ENCODE data around the gene ESRRA.

Gene ESRRA

DNA sequence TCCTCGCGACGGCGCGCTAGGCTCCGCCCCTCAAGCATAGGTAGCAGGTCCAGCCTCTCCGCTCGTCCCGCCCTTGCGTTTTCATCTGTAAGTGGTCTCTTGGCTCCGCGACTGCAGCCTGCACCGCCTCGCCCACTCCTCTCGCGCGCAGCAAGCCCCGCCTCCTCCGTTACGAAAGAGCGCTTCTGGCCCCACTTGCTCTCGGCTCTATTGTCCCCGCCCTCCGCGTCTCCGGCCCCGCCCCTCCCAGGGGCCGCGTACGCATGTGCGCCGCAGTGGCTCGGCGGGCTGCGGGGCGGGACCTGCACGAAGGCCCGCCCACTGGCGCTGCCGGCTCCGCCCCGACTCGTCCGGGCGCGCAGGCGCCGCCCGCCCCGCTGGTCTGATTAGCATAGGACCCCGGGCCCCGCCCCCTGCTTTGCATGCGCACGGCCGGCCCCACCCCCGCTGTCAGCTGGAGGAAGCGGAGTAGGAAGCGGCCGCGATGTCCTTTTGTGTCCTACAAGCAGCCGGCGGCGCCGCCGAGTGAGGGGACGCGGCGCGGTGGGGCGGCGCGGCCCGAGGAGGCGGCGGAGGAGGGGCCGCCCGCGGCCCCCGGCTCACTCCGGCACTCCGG, at the start of gene ESRRA:
TSS of gene ESRRA (plus strand) at position 450 of the 616 bp plus-strand sequence. CDS start 1,656 bp downstream, outside the sequence.
- peak; percentile 99 for DNase-seq (ENCODE audit: low read depth in 3 of 3, low spot score in 1 of 3)

DNA sequence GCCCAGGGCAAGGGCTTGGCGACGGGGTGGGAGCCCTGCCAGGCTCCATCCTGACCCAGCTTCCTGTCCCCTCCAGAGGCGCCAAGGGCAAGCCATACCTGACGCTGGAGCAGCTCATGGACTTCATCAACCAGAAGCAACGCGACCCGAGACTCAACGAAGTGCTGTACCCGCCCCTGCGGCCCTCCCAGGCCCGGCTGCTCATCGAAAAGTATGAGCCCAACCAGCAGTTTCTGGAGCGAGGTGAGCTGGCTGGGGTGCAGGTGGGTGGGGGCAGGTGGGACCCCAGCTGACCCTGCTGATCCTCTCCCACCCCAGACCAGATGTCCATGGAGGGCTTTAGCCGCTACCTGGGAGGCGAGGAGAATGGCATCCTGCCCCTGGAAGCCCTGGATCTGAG, 49.0 kb upstream of the ESRRA start:
- no peak for DNase-seq (ENCODE audit: low read depth in 3 of 3, low spot score in 1 of 3)

DNA sequence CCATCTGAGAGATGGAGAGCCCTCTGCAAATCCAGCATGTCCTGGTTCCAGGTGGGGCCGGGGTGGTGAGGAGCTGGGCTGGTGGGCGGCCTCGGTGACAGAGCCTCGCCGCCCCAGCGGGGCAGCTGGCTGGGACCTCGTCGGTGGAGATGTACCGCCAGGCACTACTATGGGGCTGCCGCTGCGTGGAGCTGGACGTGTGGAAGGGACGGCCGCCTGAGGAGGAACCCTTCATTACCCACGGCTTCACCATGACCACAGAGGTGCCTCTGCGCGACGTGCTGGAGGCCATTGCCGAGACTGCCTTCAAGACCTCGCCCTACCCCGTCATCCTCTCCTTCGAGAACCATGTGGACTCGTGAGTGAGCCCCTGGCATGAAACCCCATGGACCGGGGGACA, 47.0 kb upstream of the ESRRA start:
- DNase-seq (ENCODE audit: low read depth in 3 of 3, low spot score in 1 of 3) = no peak

DNA sequence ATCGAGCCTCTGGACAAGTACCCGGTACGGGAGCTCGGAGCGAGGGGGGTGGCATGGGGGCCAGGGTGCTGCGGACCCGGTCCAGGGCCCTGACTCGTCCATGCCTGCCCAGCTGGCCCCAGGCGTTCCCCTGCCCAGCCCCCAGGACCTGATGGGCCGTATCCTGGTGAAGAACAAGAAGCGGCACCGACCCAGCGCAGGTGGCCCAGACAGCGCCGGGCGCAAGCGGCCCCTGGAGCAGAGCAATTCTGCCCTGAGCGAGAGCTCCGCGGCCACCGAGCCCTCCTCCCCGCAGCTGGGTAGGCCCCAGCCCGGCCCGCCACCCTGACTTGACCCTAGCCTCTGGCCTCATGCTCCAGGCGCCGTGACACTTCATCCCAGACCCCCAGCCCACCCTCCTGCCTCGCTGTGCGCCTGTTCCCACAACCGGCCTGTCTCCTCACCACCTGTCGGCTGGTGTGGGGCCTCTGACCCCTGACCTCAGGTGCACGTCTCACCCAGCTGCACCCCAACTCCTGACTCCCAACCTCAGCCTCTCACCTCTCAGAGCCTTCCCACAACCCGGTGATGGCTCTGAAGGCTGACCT, 46.3 kb upstream of the ESRRA start:
- no peak for DNase-seq (ENCODE audit: low read depth in 3 of 3, low spot score in 1 of 3)

DNA sequence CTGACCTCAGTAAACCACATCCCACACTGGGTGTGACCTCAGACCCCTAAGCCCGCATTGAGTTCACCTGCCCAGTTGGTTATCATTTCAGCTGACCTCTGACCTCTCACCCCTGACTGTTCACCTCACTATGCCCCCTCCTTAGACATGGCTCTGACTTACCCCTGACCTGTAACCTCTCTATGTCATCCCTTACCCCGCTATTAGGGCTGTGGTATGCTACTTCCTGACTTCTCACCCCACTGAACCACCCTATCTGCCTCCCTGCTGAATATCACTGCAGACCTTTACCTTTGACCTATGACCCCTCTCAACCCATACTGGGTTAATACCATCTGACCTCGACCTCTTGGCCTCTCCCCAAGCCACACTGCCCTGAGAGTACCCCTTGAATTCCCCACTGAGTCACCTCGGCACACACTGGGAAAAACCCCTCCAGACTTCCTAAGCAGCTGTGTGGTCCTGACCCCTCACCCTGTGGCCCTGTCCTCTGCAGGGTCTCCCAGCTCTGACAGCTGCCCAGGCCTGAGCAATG, 45.7 kb upstream of the ESRRA start:
- DNase-seq (ENCODE audit: low read depth in 3 of 3, low spot score in 1 of 3) = no peak

DNA sequence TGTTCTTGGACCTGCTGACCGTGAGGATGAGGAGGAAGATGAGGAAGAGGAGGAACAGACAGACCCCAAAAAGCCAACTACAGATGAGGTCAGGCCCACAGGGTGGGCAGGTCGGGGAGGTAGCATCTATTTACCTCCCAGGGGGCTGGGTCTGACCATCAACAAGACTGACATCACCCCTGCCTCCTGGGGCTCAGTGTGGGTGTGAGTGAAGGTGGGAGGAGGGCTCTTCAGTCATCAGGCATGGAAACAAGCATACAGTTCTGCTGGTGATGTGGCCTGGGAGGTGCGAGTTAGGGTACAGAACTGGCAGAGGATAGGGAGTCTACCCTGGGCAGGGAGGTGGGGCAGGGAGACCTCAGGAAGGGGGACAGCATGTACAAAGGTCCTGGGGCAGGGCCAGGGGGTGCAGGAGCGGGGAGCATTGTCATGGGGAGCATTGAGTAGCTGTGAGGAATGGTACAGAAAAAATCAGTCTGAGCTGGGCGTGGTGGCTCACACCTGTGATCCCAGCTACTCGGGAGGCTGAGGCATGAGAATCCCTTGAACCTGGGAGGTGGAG, 45.1 kb upstream of the ESRRA start:
- no peak for DNase-seq (ENCODE audit: low read depth in 3 of 3, low spot score in 1 of 3)

DNA sequence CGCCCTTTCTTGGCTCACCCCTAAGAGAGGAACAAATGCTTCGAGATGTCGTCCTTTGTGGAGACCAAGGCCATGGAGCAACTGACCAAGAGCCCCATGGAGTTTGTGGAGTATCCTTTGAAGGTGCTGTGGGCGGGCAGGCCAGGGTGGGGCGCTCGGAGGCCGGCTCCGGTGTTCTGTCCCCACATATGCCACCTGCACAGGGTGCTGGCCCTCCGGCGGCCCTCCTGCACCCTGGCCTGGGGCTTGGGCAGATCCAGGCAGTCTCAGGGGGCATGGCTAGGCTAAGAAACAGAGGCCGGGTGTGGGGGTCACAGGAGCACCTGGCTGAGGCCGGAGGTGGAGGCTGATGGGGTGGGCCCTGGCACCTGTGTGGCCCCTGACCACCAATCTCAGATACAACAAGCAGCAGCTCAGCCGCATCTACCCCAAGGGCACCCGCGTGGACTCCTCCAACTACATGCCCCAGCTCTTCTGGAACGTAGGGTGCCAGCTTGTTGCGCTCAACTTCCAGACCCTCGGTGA, 43.7 kb upstream of the ESRRA start:
- no peak for DNase-seq (ENCODE audit: low read depth in 3 of 3, low spot score in 1 of 3)

DNA sequence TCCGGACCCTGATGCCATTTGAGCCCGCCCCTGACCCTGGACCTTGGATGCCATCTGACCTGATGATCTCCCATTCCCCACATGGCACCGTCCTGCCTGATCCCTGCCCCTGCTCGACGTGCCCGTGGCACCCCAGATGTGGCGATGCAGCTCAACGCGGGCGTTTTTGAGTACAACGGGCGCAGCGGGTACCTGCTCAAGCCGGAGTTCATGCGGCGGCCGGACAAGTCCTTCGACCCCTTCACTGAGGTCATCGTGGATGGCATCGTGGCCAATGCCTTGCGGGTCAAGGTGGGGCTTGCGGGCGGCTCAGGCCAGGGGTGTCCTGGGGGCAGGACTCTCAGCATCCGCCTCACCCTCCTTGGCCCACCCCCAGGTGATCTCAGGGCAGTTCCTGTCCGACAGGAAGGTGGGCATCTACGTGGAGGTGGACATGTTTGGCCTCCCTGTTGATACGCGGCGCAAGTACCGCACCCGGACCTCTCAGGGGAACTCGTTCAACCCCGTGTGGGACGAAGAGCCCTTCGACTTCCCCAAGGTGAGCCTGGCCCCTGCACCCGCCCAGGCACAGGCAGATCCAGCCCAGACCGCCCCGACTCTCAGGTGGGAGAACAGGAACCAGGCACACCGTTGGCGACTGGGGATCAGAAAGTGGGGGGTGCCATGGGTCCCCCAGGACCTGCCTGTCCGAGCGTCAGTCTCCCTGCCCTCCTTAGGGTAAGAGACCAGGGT, 42.9 kb upstream of the ESRRA start:
- DNase-seq (ENCODE audit: low read depth in 3 of 3, low spot score in 1 of 3) = no peak

DNA sequence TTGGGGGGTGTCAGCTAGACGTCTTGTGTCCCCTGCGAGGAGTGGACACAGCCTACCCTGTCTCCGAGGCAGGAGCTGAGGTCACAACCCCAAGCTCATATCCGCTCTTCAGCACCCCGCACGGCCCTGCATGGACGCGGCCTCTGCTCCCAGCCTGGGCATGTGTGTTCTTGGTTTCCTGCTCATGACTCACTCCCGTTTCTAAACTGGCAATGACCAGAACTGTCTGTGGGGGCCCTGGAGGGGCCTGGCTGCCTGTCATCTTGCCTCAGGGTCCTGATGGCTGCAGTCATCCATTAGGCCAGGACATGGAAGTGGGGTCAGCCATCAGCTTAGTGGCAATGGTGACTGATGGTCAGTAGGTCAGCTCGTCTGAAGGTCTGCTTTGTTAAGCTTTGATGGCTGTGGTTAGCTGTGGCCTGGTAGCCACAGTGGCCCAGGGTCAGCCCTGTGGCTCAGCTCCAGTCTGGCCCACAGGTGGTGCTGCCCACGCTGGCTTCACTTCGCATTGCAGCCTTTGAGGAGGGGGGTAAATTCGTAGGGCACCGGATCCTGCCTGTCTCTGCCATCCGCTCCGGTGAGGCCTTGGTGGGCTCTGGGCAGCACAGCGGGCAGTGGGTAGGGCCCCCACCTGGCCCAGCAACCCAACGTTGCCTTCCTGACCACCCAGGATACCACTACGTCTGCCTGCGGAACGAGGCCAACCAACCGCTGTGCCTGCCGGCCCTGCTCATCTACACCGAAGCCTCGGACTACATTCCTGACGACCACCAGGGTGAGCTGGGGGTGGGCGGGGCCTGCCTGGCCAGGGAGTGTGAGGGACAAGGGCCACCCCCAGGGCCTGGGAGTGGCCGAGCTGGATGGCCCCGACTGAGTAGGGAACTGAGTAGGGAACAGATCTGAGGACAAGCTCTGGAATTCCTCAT, 42.0 kb upstream of the ESRRA start:
- DNase-seq (ENCODE audit: low read depth in 3 of 3, low spot score in 1 of 3) = no peak

DNA sequence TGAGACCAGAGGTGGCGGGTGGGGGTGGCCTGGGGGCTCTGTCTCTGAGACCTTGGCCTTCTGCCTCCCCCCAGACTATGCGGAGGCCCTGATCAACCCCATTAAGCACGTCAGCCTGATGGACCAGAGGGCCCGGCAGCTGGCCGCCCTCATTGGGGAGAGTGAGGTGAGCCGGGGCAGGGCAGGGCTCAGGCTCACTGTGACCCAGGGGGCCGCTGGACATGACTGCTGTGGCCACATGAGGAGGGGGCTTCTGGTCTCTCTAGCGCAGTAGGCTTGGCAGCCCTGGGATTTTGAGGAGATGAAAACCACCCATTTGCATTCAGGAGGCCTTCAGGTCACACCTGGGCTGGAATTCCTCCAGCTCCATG, 41.4 kb upstream of the ESRRA start:
- DNase-seq (ENCODE audit: low read depth in 3 of 3, low spot score in 1 of 3) = no peak

DNA sequence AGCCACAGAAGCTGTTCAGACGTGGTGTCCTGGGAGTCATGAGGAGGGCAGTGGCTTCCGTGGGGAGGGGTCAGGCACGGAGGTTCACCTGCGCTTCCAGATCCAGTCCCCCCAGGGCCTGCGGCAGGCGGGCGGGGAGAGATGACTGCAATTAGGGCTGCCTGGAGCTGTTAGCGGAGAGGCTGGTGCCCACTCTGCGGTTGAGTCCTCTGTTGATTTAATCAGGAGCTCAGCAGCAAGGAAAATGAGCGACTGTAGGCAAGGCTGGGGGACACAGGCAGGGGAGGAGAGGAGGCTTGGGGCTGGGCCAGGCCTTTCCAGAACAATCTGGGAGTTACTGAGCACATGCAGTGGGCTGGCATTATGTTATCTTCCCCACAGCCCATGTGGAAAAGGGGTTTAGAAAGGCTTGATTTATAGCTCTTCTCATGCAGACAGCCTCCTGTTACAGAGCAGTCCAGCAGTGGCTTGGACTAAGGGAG, 40.9 kb upstream of the ESRRA start:
- DNase-seq (ENCODE audit: low read depth in 3 of 3, low spot score in 1 of 3) = no peak

DNA sequence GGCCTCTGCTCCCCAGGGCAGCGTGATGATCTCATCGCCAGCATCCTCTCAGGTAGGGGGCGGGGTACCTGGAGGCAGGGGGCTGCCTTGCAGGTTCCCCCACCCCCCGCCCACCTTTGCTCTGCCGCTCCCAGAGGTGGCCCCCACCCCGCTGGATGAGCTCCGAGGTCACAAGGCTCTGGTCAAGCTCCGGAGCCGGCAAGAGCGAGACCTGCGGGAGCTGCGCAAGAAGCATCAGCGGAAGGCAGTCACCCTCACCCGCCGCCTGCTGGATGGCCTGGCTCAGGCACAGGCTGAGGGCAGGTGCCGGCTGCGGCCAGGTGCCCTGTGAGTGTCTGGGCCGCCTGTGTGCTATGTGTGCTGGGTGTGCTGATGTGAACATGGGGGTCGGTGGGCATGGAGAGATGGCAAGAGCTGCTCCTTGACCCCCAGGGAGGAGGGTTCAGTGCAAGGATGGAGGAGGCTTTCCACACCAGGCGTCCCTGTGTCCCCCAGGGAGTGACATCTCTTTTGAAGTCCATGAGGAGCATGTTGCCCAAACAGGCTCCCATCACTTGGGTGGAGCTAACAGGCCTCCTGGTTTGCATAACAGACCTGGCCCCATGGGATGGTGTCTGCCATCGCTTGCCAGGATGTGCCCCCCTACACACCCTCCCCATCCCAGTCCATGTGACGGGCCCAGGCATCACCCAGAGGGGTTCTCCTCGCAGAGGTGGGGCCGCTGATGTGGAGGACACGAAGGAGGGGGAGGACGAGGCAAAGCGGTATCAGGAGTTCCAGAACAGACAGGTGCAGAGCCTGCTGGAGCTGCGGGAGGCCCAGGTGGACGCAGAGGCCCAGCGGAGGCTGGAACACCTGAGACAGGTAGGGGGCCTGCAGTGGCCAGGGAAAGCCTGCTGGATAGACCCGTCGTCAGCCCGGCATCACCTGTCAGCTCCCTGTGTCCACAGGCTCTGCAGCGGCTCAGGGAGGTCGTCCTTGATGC, 39.9 kb upstream of the ESRRA start:
- DNase-seq (ENCODE audit: low read depth in 3 of 3, low spot score in 1 of 3) = no peak

DNA sequence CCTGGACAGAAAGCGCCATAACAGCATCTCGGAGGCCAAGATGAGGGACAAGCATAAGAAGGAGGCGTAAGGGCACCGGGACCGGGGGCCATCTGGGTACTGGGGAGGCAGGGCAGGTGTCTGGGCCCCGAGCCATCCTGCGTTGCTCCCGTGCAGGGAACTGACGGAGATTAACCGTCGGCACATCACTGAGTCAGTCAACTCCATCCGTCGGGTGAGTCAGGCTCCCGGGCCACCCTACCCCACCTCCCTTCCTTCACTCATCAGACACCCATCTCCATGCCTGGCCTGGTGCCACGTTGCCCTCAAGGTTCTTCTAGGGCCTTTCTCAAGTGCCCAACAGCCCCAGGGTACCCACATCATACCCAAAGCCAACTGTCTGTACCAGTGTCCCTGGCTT, 39.0 kb upstream of the ESRRA start:
- DNase-seq (ENCODE audit: low read depth in 3 of 3, low spot score in 1 of 3) = no peak

DNA sequence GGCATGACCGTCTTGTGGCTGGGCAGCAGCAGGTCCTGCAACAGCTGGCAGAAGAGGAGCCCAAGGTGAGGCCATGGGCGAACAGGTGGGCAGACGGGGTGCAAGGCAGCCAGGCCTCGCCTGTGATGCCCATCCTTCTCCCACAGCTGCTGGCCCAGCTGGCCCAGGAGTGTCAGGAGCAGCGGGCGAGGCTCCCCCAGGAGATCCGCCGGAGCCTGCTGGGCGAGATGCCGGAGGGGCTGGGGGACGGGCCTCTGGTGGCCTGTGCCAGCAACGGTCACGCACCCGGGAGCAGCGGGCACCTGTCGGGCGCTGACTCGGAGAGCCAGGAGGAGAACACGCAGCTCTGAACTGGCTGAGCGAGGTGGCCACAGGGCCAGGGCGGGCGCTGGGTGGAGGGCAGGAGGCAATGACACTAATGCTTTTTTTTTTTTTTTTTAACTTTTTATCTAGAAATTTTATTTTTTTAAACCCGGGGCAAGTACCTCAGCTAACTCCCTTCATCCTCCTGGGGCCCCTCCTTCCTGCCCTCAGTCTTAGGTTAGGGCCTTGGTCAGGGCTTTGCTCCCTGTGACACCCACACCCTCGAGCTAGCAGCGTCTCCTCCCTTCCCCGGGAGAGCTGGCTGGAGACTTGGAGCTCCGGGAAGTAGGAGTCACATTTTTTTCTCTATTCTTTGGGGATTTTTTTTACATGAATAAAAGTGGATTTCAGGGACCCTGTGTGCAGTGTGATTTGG, 37.9 kb upstream of the ESRRA start:
- DNase-seq (ENCODE audit: low read depth in 3 of 3, low spot score in 1 of 3) = no peak

DNA sequence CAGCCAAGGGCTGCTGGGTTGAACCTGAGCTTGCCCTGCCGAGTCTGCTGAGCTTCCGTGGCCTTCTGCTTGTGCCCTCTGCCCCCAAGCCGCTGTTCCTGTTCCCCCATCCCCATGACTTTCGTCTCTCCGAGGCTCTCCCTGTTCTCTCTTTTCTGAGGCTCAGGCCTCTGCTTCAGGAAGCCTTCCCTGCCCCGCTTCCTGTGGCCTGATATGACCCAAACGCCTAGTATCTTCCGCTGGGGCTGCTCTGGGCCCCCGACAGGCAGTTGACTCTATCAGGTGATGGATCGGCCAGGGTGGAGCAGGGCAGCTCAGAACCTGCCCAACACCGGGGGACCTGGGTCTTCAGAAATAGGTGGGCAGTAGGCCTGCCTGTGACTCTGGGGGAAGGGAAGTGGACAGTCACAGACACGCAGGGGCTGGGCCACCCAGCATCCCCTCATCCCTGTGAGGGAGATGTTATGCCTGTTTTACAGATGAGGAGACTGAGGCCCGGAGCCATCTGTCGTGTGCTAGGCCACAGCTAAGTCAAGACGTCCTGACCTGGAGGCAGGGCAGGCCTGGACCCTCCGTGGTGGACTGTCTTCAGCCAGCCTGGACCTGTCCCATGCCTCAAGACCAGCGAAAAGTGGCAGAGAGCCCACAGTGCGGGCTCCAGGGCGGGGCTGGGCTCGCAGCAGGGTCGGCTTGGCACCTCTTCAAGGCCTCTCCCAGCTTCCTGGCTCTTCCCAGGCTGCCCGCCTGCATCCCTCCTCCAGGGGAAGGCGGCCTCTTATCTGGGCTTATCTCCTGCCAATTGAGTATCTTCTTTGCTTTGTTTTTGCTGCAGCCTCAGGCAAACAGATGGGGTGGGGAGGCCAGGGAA, 37.1 kb upstream of the ESRRA start:
- no peak for DNase-seq (ENCODE audit: low read depth in 3 of 3, low spot score in 1 of 3)

DNA sequence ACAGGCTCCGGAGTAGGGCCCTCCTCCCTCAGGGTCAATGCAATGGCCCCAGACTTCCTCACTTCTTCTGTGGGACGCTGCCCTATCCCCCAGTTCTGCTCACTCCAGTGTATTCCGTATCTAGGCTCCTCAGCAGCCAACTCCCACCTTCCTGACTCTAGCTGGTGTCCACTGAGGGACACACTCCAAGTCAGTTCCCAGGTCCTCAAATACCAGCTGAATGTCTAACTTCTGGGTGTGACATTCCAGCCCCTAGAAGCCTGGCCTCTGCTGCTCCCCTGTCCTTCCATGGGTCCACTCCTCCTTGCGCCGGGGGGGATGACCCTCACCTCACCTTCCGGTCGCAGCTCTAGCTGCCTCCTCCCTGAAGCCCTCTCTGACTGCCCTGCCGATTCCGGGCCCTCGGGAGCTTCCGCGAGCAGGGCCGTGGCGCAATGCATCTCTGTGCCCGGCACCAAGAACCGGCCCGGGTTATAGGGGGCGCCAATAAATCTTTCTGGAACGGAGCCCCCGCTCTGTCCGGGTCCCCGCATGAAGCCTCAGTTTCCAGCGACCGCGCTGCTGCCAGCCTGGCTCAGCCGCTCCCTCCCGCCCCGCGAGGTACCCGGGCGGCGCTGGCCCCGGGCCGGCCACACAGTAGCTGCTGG, 36.3 kb upstream of the ESRRA start:
- peak in 1 of 3 donors; percentile 35 for DNase-seq (ENCODE audit: low read depth in 3 of 3, low spot score in 1 of 3)

DNA sequence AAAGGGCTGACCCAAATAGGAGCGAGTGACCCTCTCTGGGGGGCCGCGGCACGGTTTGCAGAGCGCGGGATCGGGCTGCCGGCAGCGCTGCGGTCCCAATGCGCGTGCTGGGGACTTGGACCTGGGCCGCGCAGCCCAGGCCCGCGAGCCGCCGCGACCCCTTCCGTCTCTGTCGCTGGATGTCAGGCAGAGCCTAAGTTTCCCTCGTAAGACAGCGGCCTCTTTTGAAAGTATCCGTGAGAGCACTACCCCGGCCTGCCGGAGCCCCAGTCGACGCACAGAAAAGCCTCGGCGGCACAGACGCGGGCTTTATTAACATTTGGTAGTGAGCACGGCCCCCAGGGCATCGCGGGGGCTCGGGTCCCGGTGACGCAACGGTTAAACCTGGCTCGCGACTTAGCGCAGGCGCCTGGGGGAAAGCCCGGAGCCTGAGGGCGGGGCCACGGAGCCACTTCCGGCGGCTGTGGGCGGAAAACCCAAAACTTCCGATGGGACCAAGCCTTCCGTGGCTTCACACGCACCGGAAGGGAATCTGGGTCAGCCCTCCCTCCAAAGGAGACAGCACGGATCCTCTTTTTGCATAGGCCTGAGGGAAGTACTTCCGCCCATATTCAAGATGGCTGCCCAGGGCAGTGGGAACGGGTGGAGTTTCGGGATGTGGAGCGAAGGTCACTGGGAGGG, 35.6 kb upstream of the ESRRA start:
- peak; percentile 93 to 96 (median 95) for DNase-seq (ENCODE audit: low read depth in 3 of 3, low spot score in 1 of 3)

Data from stimulated activated CD4-positive, alpha-beta T cell treated with anti-CD3 and anti-CD28 coated beads, TNF-alpha, amount 100 ng/mL, for 1 hour (primary cell).